K562 (cell line): ENCODE data around the gene CFAP141. TPM values are rescaled to one million over a fixed set of nuclear protein-coding genes. Genes with fewer than 3 reads are reported as not detected.

Experiments used
- GABPB2 ChIP-seq: fragments of 250-450 bp; sonication (Bioruptor Pico); conservative IDR thresholded peaks from 2 replicates; pipeline ENCODE4 v1.5.1; 2021; ENCODE audit warnings: mild to moderate bottlenecking
- HNRNPLL ChIP-seq: fragments of 200-400 bp; formaldehyde crosslinking; IDR thresholded peaks from 2 replicates; pipeline ENCODE4 v1.6.1; 2017; ENCODE audit warnings: low read length, low read depth, mild to moderate bottlenecking; ENCODE audit not compliant: poor library complexity, severe bottlenecking
- JUND ChIP-seq, 2 experiments: IDR thresholded peaks; 2 replicates in 1 of 2; 3 replicates in 1 of 2; pipeline ENCODE4 v1.6.1; 2011; ENCODE audit warnings: borderline replicate concordance in 2 of 2, low read depth in 2 of 2, low read length in 2 of 2, improper control_type of control experiment in 1 of 2, missing biosample characterization in 1 of 2, missing genetic modification characterization in 1 of 2, missing genetic modification reagents in 1 of 2
- KAT2B ChIP-seq: IDR thresholded peaks from one replicate; pipeline ENCODE4 v1.6.1; 2012; ENCODE audit warnings: low read depth, mild to moderate bottlenecking, control low read depth, inconsistent platforms, low read length, moderate library complexity
- KDM5B ChIP-seq: fragments of 200-600 bp; sonication (generic); IDR thresholded peaks from 2 replicates; pipeline ENCODE4 v1.6.1; 2012; ENCODE audit warnings: low read depth, mild to moderate bottlenecking, moderate library complexity, low read length, control low read depth, inconsistent platforms; ENCODE audit not compliant: insufficient replicate concordance
- MCM3 ChIP-seq: fragments of 450-650 bp; IDR thresholded peaks from 2 replicates; pipeline ENCODE4 v1.6.1; 2016
- MTA1 ChIP-seq: fragments of 450-650 bp; IDR thresholded peaks from 2 replicates; pipeline ENCODE4 v1.6.1; 2017; ENCODE audit warnings: borderline replicate concordance
- POLR3G ChIP-seq: IDR thresholded peaks from 2 replicates; pipeline ENCODE4 v1.6.1; 2011; ENCODE audit not compliant: insufficient read length, insufficient replicate concordance; ENCODE audit errors: extremely low read depth
- SIN3A ChIP-seq, 2 experiments: fragments of 150-350 bp in 1 of 2; IDR thresholded peaks; 2 replicates each; pipeline ENCODE4 v1.6.1; 2011 to 2016; ENCODE audit warnings: borderline replicate concordance in 2 of 2, low read depth in 2 of 2, low read length in 2 of 2, mild to moderate bottlenecking in 2 of 2, moderate library complexity in 2 of 2; ENCODE audit not compliant: control insufficient read depth in 1 of 2
- STAT5A ChIP-seq: IDR thresholded peaks from 2 replicates; pipeline ENCODE4 v1.6.1; 2012; ENCODE audit warnings: low read length, inconsistent platforms, borderline replicate concordance
- TBL1XR1 ChIP-seq, 2 experiments: IDR thresholded peaks; 2 replicates each; pipeline ENCODE4 v1.6.1; 2012; ENCODE audit warnings: improper control_type of control experiment in 2 of 2, low read length in 2 of 2, mild to moderate bottlenecking in 1 of 2
- TOE1 ChIP-seq, 2 experiments: fragments of 450-650 bp in 1 of 2; sonication (generic) in 1 of 2; formaldehyde crosslinking in 1 of 2; IDR thresholded peaks; 2 replicates each; pipeline versions ENCODE4 v1.7.1 to v1.8.0; 2016 to 2022; ENCODE audit warnings: borderline replicate concordance in 2 of 2, mild to moderate bottlenecking in 2 of 2, antibody characterized with exemption in 1 of 2, inconsistent platforms in 1 of 2, low read depth in 1 of 2, missing genetic modification reagents in 1 of 2, moderate library complexity in 1 of 2
- ZBTB8A ChIP-seq: fragments of 450-650 bp; IDR thresholded peaks from 2 replicates; pipeline ENCODE4 v1.6.1; 2018; ENCODE audit warnings: mild to moderate bottlenecking, moderate library complexity; ENCODE audit not compliant: partially characterized antibody
- ZFP1 ChIP-seq: fragments of 450-650 bp; formaldehyde crosslinking; IDR thresholded peaks from 2 replicates; pipeline ENCODE4 v1.4.0; 2020; ENCODE audit warnings: mild to moderate bottlenecking, mixed read lengths
- ZNF24 ChIP-seq: fragments of 450-650 bp; IDR thresholded peaks from 2 replicates; pipeline ENCODE4 v1.6.1; 2016
- polyA plus RNA-seq, 8 experiments: library from polyadenylated mRNA; depleted of rRNA in 4 of 8; stranded (reverse) in 5 of 8; unstranded in 3 of 8; fragments of >200 nt; fragmentation: Nextera tagmentation in 2 of 8; fragmentation: Illumina TruSeq in 1 of 8; extraction: Ambion mirVana in 2 of 8; extraction: Trizol in 1 of 8; gene quantifications; 2 replicates each; pipeline versions ENCODE4 v1.2.1 to v1.2.3, GENCODE V29; 2011 to 2014; ENCODE audit warnings: inconsistent platforms in 1 of 8, missing spikeins in 1 of 8
- total RNA-seq, 7 experiments: library from RNA; depleted of rRNA in 6 of 7; stranded (reverse); fragments of >200 nt in 6 of 7; fragmentation: Illumina TruSeq in 2 of 7; extraction: Trizol in 2 of 7; gene quantifications; 2 replicates each; pipeline versions ENCODE4 v1.2.1 to v1.2.3, GENCODE V29; 2011 to 2021; ENCODE audit warnings: low replicate concordance in 1 of 7
- TF ChIP-seq, protein P1 (sequence below): fragments of 450-650 bp; IDR thresholded peaks from 2 replicates; pipeline ENCODE4 v1.6.1; 2018; ENCODE audit warnings: mild to moderate bottlenecking, low read depth; ENCODE audit not compliant: partially characterized antibody
- TF ChIP-seq, protein P2 (sequence below): fragments of 250-450 bp; sonication (Bioruptor Pico); IDR thresholded peaks from 2 replicates; pipeline ENCODE4 v1.5.0; 2020; ENCODE audit warnings: mild to moderate bottlenecking, borderline replicate concordance
- TF ChIP-seq, protein P3 (sequence below): fragments of 450-650 bp; formaldehyde crosslinking; IDR thresholded peaks from 2 replicates; pipeline ENCODE4 v1.4.0; 2022; ENCODE audit warnings: missing genetic modification characterization
- TF ChIP-seq, protein P4 (sequence below): conservative IDR thresholded peaks from 2 replicates; pipeline ENCODE4 v1.6.1; 2011; ENCODE audit warnings: low read depth, mild to moderate bottlenecking, low read length; ENCODE audit not compliant: control insufficient read depth

CFAP141 gene
- total and polyA plus RNA-seq, 9 of the 15 experiments (the other 6 are each of a cell fraction or from before 2014, with no cell fraction given): not detected

DNA sequence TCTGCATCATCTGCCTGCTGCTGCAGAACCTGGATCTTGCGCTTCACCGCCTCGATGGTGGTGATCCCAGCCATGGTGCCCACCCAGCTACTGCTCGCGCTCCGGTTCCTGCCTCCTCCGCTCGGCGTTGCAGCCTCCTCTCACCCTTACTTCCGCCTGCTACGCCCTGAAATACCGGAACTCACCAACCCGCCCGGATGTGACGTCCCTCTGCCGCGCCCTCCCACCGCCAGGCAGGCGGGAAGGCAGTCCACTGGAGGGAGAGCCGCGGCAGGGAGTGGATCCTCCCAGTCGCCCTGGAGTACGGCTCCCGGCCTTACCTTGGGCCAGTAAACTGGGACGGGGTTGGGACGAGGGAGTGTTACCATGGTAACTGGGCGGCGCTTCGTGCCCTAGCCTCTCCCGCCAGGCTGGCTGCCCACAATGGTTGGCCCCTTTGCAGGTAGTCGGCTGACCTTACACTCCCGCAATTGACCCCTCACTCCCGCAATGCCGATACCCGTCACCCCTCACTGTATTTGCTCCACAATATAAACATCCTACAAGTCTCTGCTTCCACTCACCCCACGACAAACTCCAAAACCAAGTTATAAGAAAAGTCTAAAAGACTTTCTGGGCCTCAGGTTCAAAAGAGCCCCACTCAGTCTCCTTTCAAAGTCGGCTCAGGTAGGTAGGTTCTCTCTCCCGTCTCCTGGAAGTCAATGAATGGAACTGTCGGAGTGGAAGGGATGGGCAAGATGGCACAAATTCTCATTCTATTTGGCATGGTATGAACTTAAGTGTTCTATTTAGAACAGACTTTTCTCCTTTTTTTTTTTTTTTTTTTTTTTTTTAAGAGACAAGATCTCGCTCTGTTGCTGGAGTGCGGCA lies 22.9 kb downstream of the CFAP141 start (continued):
- TF ChIP-seq, protein P1, sequence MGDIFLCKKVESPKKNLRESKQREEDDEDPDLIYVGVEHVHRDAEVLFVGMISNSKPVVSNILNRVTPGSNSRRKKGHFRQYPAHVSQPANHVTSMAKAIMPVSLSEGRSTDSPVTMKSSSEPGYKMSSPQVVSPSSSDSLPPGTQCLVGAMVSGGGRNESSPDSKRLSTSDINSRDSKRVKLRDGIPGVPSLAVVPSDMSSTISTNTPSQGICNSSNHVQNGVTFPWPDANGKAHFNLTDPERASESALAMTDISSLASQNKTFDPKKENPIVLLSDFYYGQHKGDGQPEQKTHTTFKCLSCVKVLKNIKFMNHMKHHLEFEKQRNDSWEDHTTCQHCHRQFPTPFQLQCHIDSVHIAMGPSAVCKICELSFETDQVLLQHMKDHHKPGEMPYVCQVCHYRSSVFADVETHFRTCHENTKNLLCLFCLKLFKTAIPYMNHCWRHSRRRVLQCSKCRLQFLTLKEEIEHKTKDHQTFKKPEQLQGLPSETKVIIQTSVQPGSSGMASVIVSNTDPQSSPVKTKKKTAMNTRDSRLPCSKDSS: no peak
- TF ChIP-seq ZNF24: no peak
- peak; percentile 51 for TF ChIP-seq HNRNPLL
- no peak for TF ChIP-seq ZFP1 (CRISPR knock-in tag)
- TF ChIP-seq KDM5B: peak; percentile 96
- no peak; the same call in 1 of the 2 replicates for TF ChIP-seq GABPB2 (CRISPR knock-in tag)
- TF ChIP-seq, protein P2, sequence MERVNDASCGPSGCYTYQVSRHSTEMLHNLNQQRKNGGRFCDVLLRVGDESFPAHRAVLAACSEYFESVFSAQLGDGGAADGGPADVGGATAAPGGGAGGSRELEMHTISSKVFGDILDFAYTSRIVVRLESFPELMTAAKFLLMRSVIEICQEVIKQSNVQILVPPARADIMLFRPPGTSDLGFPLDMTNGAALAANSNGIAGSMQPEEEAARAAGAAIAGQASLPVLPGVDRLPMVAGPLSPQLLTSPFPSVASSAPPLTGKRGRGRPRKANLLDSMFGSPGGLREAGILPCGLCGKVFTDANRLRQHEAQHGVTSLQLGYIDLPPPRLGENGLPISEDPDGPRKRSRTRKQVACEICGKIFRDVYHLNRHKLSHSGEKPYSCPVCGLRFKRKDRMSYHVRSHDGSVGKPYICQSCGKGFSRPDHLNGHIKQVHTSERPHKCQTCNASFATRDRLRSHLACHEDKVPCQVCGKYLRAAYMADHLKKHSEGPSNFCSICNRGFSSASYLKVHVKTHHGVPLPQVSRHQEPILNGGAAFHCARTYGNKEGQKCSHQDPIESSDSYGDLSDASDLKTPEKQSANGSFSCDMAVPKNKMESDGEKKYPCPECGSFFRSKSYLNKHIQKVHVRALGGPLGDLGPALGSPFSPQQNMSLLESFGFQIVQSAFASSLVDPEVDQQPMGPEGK (CRISPR knock-in tag): no peak
- TF ChIP-seq MCM3: no peak
- TF ChIP-seq, protein P3, sequence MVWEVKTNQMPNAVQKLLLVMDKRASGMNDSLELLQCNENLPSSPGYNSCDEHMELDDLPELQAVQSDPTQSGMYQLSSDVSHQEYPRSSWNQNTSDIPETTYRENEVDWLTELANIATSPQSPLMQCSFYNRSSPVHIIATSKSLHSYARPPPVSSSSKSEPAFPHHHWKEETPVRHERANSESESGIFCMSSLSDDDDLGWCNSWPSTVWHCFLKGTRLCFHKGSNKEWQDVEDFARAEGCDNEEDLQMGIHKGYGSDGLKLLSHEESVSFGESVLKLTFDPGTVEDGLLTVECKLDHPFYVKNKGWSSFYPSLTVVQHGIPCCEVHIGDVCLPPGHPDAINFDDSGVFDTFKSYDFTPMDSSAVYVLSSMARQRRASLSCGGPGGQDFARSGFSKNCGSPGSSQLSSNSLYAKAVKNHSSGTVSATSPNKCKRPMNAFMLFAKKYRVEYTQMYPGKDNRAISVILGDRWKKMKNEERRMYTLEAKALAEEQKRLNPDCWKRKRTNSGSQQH (CRISPR knock-in tag): no peak
- no peak for TF ChIP-seq POLR3G
- TF ChIP-seq KAT2B: no peak
- TF ChIP-seq ZBTB8A: no peak
- no peak for TF ChIP-seq TBL1XR1 (IDR thresholded peaks at IDR 0.05; ENCODE audit: low read length in 2 of 2)
- TF ChIP-seq SIN3A (IDR thresholded peaks at IDR 0.05; ENCODE audit: borderline replicate concordance in 2 of 2, control insufficient read depth in 1 of 2, low read depth in 2 of 2, low read length in 2 of 2): peak in 1 of 2 experiments; percentile 23; a peak in 1 of 4 replicates
- peak; percentile 95 for TF ChIP-seq MTA1
- TF ChIP-seq, protein P4, sequence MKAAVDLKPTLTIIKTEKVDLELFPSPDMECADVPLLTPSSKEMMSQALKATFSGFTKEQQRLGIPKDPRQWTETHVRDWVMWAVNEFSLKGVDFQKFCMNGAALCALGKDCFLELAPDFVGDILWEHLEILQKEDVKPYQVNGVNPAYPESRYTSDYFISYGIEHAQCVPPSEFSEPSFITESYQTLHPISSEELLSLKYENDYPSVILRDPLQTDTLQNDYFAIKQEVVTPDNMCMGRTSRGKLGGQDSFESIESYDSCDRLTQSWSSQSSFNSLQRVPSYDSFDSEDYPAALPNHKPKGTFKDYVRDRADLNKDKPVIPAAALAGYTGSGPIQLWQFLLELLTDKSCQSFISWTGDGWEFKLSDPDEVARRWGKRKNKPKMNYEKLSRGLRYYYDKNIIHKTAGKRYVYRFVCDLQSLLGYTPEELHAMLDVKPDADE: peak; percentile 66
- no peak for TF ChIP-seq STAT5A
- TF ChIP-seq TOE1 (IDR thresholded peaks at IDR 0.05; ENCODE audit: borderline replicate concordance): peak; percentile 57
- no peak; the same call in 1 of the 2 replicates for TF ChIP-seq TOE1 (CRISPR knock-in tag; IDR thresholded peaks at IDR 0.05; ENCODE audit: borderline replicate concordance, low read depth)
- TF ChIP-seq JUND (IDR thresholded peaks at IDR 0.05; ENCODE audit: borderline replicate concordance, low read depth, low read length): peak; percentile 64
- peak; percentile 57; the same call in 2 of the 3 replicates for TF ChIP-seq JUND (tag; IDR thresholded peaks at IDR 0.05; ENCODE audit: borderline replicate concordance, low read depth, low read length)
